Measurements from ENCODE around the gene CACNA1D. TPM values are rescaled to one million over a fixed set of nuclear protein-coding genes. Genes with fewer than 3 reads are reported as not detected.

The CACNA1D gene
- total RNA-seq, 1 experiment from 2014 or later, result not detected

DNA sequence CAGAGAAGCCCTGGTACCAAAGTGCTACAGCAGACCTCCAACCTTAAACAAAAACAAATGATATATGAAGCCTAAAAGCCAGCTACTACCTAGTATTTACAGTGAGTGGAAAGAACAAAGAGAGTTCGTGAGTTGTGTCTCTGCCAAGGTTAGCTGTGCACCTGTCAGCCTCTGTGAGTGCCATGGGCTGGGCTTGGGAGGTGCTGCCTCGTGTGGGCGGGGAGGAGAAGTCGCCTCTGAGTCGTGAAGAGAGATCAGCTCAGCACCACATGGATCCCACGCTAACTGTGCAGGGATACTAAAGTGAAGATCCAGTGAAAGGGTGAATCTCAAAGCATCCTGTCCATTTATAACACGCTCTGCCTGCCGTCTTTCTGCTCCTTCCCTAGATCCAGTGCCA, 249.9 kb downstream of the CACNA1D start:
- no peak for DNase-seq (ENCODE audit: low read depth)

- DNase-seq (ENCODE audit: low read depth), result no peak
These were observed 253.1 kb downstream of the CACNA1D start for GRCh38 chr3:53747559-53747958.

- no peak for DNase-seq (ENCODE audit: low read depth)
These were observed 254.3 kb downstream of the CACNA1D start for GRCh38 chr3:53748512-53749271.

DNA sequence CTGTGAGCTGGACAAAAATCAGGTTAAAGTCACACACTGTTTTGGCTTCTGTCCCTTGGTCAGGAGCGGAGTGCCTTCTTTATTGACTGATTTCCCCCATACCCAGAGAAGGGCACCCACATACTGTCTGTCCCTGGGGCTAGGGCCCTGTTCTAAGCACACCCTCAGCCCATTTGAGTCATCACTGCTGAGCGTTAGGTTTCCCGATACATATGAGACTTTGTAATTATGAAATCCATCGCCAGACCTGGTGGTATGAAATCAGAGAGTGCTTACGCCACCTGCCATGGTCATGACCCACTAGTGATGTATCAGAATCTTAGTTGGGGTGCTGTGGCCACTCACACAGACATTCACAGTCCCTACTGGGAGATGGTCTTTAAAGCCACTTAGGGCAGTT, 255.0 kb downstream of the CACNA1D start:
- DNase-seq (ENCODE audit: low read depth), result no peak

GRCh38 chr3:53750253-53751210, 256.1 kb downstream of the CACNA1D start:
- no peak for DNase-seq (ENCODE audit: low read depth)

GRCh38 chr3:53753518-53754183, 259.2 kb downstream of the CACNA1D start:
- no peak for DNase-seq (ENCODE audit: low read depth)

DNA sequence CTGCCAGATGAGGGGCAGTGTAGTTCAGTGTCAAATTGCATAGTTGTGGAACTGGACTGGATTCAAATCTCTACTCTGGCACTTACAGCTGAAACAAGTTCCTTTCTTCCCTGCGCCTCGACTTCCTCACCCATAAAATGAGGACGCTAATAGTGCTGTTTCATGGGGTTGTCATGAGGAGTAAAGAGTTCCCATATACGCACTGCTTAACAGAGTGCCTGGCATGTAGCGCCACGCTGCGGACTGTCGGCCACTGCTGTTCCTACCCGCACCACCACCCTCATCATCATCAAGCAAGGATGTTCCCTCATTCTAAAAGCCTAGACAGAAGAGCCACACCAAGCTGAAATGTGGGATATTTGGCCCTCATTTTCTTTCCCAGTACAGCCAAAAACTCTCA, 259.9 kb downstream of the CACNA1D start:
- no peak for DNase-seq (ENCODE audit: low read depth)

- DNase-seq (ENCODE audit: low read depth), result no peak
These were observed 264.4 kb downstream of the CACNA1D start for GRCh38 chr3:53758846-53759245.

GRCh38 chr3:53763353-53763752, 268.9 kb downstream of the CACNA1D start:
- no peak for DNase-seq (ENCODE audit: low read depth)

- no peak for DNase-seq (ENCODE audit: low read depth)
These were observed 269.8 kb downstream of the CACNA1D start for GRCh38 chr3:53764026-53764775.

GRCh38 chr3:53765753-53766152, 271.3 kb downstream of the CACNA1D start:
- no peak for DNase-seq (ENCODE audit: low read depth)

- DNase-seq (ENCODE audit: low read depth), result no peak
These were observed 272.3 kb downstream of the CACNA1D start for GRCh38 chr3:53766706-53767105.

- DNase-seq (ENCODE audit: low read depth), result no peak
These were observed 274.4 kb downstream of the CACNA1D start for GRCh38 chr3:53768478-53769459.

GRCh38 chr3:53772562-53772961, 278.2 kb downstream of the CACNA1D start:
- DNase-seq (ENCODE audit: low read depth), result no peak

DNA sequence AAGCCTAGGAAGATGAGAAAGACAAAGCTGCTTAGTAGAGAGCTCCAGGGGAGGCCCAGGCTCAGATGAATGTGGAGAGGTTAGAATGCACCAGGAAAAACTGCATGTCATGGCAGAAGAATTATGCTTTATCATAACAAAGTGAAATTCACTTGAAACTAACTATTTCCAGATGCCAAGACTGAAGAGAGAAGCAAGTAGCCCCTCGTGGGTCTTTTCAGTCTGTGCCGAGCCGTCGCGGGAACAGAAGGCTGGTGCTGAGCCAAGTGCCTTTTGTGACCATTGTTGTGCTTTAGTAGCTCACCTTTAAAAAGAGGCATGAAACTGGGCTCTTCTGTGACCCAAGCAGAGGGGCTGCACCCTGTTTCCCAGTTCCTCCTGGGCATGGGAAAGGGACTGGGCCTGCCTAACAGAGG, 278.6 kb downstream of the CACNA1D start:
- DNase-seq (ENCODE audit: low read depth), result no peak

DNA sequence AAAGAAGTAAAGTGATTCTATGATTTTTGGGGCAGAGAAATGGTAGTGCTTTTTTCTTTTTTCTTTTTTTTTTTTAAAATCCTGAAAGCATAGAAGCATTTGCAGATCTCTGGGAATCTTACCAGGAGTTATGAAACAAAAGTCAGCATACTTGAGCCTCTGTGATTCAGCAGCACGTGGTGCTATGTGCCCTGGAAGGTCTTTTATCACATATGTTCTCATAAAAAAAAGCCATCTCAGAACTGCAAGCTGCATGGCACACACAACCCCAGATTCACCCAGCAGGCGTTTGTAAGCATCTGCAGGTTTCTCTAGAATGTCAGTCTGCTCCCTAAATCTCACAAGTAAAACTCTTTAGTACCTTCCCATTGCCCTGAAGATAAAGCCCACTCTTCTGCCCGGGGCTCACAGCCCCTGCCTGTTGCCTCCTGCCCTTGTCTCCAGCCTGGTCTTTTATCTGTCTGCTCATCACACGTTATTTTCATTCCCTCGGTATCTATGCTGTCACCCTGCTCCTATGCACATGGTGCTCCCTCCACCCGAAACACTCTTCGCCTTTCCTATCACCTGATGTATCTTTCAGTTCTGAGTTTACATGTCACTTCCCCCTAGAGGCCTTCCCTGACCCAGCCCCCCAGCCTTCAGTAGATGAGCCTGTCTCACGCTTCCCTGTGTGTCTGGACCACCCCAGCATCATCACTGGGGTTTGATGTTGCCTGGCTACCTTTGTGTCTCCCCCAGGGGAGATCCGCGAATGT, 279.4 kb downstream of the CACNA1D start:
- DNase-seq (ENCODE audit: low read depth), result peak; percentile 11

DNA sequence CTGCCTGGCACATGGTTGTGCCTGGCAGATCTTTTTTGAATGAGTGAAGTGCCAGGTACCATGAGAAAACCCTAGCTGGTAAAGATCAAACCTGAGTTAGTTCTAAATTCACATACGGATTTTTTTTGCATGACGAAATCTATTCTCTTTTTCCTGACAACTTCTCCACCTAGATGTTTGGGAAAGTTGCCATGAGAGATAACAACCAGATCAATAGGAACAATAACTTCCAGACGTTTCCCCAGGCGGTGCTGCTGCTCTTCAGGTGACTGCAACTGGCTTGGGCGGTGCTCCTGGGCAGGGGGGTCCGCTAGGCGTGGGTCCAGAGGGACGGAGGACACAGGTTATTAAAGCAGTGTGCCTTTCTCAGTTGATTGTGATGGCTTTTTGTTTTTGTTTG, 280.0 kb downstream of the CACNA1D start:
- DNase-seq (ENCODE audit: low read depth), result no peak

DNA sequence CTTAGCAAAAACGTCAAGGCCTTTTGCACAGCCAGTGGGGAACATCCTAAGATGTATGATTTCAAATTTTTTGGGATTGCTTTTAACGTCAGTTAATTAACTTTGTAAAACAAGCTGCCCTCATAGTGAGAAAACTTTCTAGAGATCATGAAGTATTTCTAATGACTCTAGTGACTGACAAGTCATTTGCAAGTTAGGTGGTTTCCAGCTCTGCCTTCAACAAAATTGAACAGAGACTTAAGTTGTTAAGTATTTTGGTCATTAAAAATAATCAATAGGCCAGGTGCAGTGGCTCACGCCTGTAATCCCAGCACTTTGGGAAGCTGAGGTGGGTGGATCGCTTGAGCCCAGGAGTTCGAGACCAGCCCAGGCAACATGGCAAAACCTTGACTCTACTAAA, 280.6 kb downstream of the CACNA1D start:
- DNase-seq (ENCODE audit: low read depth), result no peak

GRCh38 chr3:53775834-53776251, 281.4 kb downstream of the CACNA1D start:
- DNase-seq (ENCODE audit: low read depth), result no peak
